Astrocyte of the cerebellum (primary cell): ENCODE results near the gene ARHGAP10.
"Not testable (repeated sequence)": the region's sequence is repeated elsewhere in the genome, so short reads cannot be mapped to it uniquely, and the experiment has no call there.

ENCODE experiments used
- DNase-seq: peaks from one replicate; pipeline ENCODE4 v3.0.0-alpha.2; 2011; ENCODE audit warnings: low read depth
- H3K4me3 ChIP-seq: 2 replicates; pipeline ENCODE4 v1.5.1; 2011; ENCODE audit warnings: mild to moderate bottlenecking, low read depth, low read length, moderate library complexity
- CTCF ChIP-seq: IDR thresholded peaks from 2 replicates; pipeline ENCODE4 v1.5.1; 2012; ENCODE audit warnings: low read length, low read depth, moderate library complexity, mild to moderate bottlenecking; ENCODE audit errors: missing control alignments
- in situ Hi-C: cut with HindIII; loops from 2 replicates; pipeline ENCODE4 v1.10.0; 2017; ENCODE audit warnings: low sequenced_read_pairs

The ARHGAP10 gene

GRCh38 chr4:147901916-147902315 is 170.0 kb downstream of the ARHGAP10 start:
- no peak for DNase-seq
- H3K4me3 ChIP-seq, result no peak overlapping the region
- in situ Hi-C loops, result no loop called here
- no peak for TF ChIP-seq CTCF

GRCh38 chr4:147909225-147909624 is 177.3 kb downstream of the ARHGAP10 start:
- no peak overlapping the region for H3K4me3 ChIP-seq
- no peak for TF ChIP-seq CTCF
- in situ Hi-C loops, result no loop called here
- no peak for DNase-seq

DNA sequence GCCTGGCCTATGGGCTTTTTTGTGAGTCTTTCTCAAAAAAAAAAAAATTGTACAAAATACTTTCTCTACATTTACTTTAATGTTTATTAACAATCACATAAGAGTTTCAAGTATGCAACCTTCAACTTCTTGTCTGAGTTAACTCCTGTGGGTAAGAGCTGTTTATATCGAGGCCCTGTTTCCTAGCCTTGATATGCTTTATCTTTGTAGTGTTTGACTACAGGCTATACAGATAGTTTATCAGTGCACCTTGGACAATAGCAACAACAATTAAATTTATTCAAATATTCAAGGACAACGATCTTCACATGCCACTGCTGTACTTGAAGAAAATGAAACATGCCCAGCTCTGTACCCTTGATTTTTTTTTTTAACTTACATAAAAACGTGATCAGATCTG is 178.4 kb downstream of the ARHGAP10 start:
- in situ Hi-C loops, result no loop called here
- TF ChIP-seq CTCF, result no peak
- no peak overlapping the region for H3K4me3 ChIP-seq
- DNase-seq, result no peak

DNA sequence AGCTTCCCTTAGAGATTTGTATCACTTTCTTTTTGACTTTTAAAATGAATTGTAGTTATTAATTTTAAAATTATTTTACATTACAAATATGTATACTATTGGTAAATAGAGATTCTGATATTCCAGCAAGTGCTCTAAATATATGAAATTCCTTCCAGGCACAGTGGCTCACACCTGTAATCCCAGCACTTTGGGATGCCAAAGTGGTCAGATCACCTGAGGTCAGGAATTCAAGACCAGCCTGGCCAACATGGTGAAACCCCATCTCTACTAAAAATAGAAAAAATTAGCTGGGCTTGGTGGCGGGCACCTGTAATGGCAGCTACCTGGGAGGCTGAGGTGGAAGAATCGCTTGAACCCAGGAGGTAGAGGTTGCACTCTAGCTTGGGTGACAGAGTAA is 180.2 kb downstream of the ARHGAP10 start:
- DNase-seq, in situ Hi-C loops: not testable (repeated sequence)

DNA sequence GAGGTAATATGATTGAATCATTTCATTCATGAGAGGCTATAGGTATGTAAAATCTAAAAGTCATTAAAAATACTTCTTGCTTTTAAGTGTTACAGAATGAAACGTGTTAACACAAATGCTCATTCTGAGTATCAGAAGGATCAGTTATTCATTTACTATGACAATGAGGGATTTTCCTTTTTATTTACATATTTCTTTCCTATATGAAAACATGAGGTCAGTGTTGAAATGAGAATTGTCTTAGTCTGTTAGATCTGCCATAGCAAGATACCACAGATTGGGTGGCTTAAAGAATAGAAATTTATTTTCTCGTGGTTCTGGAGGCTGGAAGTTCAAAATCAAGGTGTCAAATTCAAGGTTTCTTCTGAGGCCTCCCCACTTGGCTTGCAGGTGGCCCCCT is 181.2 kb downstream of the ARHGAP10 start:
- in situ Hi-C loops, result no loop called here
- DNase-seq, result no peak
- TF ChIP-seq CTCF, result no peak
- no peak overlapping the region for H3K4me3 ChIP-seq

More for the DNA sequence above, 180.2 kb downstream of the ARHGAP10 start:
- not testable (repeated sequence) for H3K4me3 ChIP-seq

DNA sequence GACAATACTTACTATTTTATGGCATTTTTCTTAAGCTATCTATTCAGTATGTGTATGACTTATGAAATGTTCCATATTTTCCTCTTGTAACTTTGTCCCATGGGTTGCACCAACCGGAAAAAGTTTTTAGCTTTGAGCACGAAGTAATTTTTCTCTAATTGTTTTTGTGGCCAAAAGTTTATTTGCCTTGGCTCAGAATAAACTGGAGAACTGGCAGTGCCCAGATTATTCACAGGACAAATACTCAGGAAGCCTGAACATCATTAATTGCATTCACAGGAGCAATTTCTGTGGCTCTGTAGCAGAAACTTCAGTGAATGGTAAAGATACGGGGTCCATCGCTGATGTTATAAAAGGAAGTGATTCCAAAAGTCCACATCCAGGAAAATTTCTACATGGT is 184.5 kb downstream of the ARHGAP10 start:
- in situ Hi-C loops, result no loop called here
- peak; percentile 6 for DNase-seq
- no peak overlapping the region for H3K4me3 ChIP-seq
- TF ChIP-seq CTCF, result no peak

DNA sequence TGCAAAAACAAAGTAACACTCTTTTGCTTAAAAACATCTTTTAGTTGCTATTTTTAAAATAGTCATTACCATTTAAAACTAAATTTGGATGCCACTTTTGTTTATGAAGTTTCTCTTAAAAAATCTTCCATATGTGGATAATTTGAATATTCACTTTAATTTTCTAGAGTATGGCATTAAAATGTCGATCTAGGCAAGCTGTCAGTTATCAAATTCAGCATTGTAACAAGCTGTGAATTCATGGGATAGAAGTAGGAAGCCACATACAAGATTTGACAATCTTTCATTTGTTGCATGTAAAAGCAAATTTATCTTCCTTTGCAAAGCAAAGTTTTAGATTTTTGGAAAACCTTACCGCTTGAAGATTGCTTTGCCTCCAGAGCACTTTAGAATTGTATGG is 191.5 kb downstream of the ARHGAP10 start:
- H3K4me3 ChIP-seq, result no peak overlapping the region
- in situ Hi-C loops, result no loop called here
- no peak for DNase-seq
- no peak for TF ChIP-seq CTCF
